Measurements from ENCODE around the gene ZNF625.

ZNF625 gene

DNA sequence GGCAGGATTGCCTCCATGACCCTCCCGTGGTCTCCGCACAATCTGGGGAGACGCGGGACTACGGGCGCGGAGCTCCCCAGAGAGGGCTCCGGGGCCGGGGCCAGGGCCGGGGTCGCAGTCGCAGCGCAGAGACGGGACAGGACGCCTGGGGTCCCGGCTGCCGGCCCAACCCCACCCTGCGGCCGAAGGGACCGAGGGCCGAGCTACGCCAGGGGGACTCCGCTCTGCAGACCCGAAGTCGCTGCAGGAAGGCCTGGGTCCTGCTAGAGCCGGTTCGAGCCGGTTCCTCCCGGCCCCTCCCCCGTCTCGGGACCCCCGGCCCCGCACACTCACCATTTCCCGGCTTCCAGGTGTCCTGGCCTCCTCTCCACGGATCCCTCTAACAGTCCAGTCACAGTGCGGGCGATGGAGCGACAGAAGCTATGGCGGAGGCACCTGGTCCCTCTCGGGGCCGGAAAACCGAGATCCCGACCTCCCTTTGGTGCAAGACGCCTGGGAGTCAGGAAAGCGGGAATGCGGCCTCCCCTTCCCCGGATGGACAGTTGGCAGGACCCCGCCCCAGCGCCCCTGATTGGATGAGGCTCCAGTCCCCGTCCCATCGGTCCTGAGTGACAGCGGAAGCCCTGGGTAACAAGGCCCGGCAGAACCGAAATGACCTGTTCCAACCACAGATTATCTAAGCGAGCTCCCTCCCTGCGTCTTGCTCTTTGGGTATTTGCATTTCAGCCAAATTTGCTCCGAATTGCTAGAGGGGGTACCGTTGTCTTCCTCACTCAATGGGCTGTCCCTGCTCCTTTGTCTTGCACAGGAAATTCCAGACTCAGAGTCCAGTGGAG is at the start of gene ZNF625:
TSS of gene ZNF625 (minus strand) at position 512 of the 836 bp plus-strand sequence. CDS start at position 336, 176 bp downstream.
- peak; percentile 66 for DNase-seq (ENCODE audit: low read depth)

DNA sequence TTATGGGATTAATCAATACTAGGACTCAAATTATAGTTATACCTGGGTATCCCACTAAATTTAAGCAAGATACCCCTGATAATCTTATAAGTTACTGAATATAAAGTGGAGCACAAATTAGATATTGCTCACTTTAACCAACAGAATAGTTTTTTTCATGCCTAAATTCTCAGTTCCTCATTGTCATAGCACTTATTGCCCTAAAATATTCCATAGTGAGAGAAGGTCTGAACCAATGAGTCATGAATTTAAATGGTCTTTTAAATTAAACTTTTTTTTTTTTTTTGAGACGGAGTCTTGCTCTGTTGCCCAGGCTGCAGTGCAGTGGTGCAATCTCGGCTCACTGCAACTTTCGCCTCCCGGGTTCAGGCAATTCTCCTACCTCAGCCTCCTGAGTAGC is 48.8 kb upstream of the ZNF625 start:
- DNase-seq (ENCODE audit: low read depth) = no peak

- no peak for DNase-seq (ENCODE audit: low read depth)
Measured at GRCh38 chr19:12202250-12202649, 45.7 kb upstream of the ZNF625 start.

DNA sequence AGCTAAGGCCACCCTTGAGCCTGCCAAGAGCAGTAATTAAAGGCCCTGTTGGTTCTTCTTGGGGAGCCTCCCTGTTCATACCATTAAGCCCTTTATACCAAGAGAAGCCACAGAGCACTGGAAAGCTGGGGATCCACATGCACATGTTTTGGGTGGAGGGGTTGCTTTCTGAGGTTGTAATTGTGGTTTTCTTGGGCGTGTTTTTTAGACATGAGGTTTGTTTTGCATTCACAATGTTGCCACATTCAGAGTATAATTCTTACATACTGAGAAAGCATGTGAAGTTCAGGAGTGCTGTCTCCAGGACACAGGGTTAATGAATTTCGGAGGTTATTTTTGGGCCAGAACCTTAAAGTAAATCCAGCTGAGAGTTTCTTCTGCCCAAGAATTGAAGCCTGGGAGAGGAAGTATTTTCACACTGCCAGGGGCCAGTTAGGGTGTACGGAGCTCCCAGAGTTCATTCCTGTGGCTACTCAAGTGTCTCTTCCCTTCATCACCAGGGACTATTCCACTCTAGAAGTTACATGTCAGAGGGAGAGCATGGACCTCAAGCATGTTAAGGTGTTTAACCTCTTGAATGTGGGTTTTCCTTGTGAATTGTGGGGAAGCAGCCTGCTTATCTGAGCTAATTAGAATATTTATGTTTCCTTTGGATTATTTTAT is 43.4 kb upstream of the ZNF625 start:
- DNase-seq (ENCODE audit: low read depth) = no peak

DNA sequence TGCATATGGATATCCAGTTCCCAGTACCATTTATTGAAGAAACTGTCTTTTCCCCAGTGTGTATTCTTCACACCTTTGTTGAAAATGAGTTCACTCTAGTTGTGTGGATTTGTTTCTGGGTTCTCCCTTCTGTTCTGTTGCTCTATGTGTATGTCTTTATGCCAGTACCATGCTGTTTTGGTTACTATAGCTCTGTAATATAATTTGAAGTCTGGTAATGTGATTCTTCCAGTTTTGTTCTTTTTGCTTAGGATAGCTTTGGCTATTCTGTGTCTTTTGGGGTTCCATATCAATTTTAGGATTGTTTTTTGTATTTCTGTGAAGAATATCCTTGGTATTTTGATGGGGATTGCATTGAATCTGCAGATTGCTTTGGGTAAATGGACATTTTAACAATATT is 41.6 kb upstream of the ZNF625 start:
- no peak for DNase-seq (ENCODE audit: low read depth)

- DNase-seq (ENCODE audit: low read depth) = peak; percentile 23
Measured at GRCh38 chr19:12194827-12195731, 38.5 kb upstream of the ZNF625 start.

GRCh38 chr19:12187625-12188024 is 31.1 kb upstream of the ZNF625 start:
- DNase-seq (ENCODE audit: low read depth) = no peak

DNA sequence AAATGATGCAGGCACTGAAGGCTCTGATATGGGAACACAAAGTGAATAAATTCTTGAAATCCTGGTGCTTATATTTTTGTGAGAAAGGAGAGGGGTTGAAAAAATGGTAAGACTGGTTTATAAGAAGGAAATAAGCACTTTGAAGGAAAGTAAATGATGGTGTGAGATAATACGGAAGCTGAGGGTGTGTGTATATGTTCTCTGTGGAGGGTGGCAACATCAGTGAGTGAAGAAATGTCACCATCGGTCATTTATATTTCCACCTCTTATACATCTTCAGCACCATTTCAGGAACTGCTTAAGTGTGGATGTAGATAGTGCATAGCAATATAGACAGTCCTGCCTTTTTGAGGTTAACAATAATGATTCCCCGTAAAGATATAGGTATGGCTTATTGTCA is 23.8 kb upstream of the ZNF625 start:
- no peak for DNase-seq (ENCODE audit: low read depth)

DNA sequence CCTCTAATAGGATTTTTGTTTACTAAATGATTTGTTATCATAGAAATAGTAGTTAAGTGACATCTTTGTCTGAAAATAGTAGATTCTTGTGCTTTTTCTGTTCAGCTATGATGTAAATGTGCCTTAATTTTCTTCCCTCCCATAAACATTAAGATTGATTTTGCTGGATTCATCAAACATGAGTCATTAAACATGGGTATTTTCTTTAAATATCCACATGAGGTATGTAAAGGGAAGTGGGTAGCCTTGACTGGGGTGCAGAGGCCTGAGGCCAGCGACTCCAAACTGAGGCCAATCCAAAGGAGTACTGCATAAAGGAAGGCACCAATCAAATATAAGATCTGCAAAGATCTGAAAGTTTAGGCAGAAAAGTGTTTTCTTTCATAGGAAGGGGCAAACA is 10.1 kb upstream of the ZNF625 start:
- DNase-seq (ENCODE audit: low read depth) = no peak

DNA sequence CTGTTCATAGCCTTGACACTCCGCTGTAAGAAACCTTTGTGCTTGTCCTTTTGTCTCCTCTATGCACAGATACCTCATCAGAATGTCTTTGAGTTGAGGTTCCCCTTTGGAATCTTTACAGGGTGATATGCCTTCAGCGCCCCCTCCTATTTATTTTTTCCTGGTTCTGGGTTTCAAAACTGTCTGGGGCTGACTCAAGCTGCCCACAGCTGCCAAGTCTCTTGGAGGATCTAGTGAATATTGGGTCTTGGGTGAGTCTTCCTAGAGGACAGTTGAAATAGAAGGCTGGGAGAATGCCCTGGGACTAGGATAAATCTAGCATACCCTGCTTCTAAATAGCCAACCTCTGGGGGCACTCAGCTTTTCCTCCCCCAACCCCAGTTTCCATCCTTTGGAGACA is 7.3 kb upstream of the ZNF625 start:
- no peak for DNase-seq (ENCODE audit: low read depth)

- peak; percentile 87 for DNase-seq (ENCODE audit: low read depth)
Measured at GRCh38 chr19:12162882-12163806, 6.6 kb upstream of the ZNF625 start, which contains the start of gene ZNF136. TSS of gene ZNF136 (plus strand) at chr19:12163096. CDS start at chr19:12163204, 108 bp downstream.

DNA sequence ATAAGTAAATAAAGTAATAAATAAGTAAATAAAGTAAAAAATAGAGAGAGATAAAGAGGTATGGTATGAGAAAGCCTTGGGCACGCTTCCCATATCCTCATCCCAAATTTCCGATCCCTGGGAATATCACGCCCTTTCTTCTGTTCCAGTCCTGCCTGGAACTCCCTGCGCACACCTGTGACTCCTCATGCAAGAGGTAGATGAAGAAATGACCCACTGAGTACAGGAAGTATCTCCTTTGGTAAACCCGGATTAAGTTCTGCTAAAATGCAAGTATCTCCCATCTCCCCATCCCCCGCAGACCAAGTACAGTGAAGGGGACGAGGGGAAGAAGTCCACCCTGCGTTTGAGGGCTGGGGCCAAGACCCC is 6.0 kb upstream of the ZNF625 start:
- no peak for DNase-seq (ENCODE audit: low read depth)

GRCh38 chr19:12159773-12160414 is 3.4 kb upstream of the ZNF625 start:
- no peak for DNase-seq (ENCODE audit: low read depth)

DNA sequence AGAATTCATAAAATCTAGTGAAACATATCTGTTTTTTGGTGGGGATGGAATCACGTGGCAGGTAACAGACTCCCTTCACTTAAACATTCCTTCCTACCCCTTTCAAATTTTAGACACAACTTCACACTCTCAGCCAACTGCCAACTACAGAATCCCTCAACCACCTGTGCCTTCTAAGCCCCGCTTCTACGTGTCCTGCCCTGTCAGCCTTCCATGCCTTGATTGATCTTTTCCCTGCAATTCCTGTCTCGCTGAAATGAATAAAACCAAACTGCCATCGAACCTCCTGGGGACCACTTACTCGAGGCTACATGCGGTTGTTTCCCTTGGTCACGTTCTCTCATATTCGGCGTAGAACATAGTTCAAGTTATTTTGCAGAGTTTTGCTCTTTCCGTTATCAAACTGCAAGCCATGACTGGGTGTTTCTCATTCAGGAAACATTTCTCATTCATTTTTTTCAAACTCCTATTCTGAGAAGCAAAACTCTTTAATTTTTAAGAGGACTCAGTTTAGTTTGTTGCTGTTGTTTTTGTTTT is 1.1 kb downstream of the ZNF625 start:
- DNase-seq (ENCODE audit: low read depth) = no peak

GRCh38 chr19:12145348-12145747 is 11.2 kb downstream of the ZNF625 start:
- no peak for DNase-seq (ENCODE audit: low read depth)

DNA sequence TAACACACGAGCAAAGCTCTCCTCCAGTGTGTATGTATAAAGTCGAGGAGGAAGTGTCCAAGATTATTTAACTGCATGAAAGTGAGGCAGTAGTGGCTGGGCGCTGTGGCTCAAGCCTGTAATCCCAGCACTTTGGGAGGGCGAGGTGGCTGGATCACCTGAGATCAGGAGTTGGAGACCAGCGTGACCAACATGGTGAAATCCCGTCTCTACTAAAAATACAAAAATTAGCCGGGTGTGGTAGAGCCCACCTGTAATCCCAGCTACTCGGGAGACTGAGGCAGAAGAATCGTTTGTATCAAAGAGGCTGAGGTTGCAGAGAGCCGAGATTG is 15.2 kb downstream of the ZNF625 start:
- DNase-seq (ENCODE audit: low read depth) = no peak

GRCh38 chr19:12140545-12141404 is 15.8 kb downstream of the ZNF625 start:
- peak; percentile 79 for DNase-seq (ENCODE audit: low read depth)

GRCh38 chr19:12139885-12140544 is 16.5 kb downstream of the ZNF625 start, which contains the start of gene ZNF20:
TSS of gene ZNF20 (minus strand) at chr19:12140350. CDS start at chr19:12140182, 168 bp downstream.
- peak; percentile 85 for DNase-seq (ENCODE audit: low read depth)

- no peak for DNase-seq (ENCODE audit: low read depth)
Measured at GRCh38 chr19:12139269-12139668, 17.3 kb downstream of the ZNF625 start.
